Stimulated activated CD8-positive, alpha-beta memory T cell treated with anti-CD3 and anti-CD28 coated beads, Interleukin-4, amount 100 ng/mL, for 1 hour (primary cell): Measurements from ENCODE around the gene KIFAP3.
"Not testable (repeated sequence)": the region's sequence is repeated elsewhere in the genome, so short reads cannot be mapped to it uniquely, and the experiment has no call there.

Experiments
- DNase-seq, 2 donors: peaks; one replicate each; pipeline ENCODE4 v3.0.0-alpha.2; 2020; ENCODE audit warnings: low read depth in 2 of 2, low spot score in 1 of 2

The KIFAP3 gene

DNA sequence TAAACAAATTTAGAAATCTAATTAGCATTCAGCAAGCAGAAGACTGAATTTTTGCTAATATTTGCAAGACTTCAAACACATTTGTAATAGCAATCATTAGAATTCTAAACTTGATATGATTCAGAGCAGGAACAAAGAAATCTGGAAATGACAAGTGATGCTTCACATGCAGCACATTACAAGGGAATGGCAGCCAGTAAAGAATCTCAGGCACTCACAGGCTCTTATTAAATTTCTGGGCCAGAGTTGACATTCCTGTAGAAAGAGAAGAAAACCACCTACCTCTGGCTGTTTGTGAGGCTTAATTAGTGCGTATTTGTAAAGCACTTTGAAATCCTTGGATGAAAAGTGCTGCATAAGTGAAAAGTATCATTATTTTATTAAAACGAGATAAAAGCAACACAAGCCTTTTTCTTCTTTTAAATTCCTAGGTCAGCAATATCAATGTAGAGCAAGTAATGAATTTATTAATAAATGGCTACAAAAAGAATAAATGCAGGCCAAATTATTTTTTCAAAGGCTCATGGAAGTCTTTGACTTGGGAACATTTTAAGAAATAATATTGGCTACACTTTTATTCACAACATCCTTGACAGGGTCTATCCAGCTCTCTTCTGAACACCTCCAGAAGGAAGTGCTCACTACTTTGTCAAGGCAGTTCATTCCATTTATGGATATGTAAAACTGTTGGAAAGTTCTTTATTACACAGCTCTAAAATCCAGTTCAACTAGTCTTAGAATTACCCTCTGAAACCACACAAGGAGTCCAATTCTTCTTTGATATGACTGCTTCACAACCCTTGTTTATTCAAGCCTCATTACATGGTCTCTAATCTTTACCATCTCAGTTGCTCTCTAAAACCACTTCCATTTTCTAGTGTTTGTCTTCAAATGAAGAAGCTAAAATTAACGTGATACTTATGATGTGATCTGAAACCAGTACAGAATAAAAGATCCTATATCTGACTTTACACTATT is 148.7 kb downstream of the KIFAP3 start:
- no peak for DNase-seq

DNA sequence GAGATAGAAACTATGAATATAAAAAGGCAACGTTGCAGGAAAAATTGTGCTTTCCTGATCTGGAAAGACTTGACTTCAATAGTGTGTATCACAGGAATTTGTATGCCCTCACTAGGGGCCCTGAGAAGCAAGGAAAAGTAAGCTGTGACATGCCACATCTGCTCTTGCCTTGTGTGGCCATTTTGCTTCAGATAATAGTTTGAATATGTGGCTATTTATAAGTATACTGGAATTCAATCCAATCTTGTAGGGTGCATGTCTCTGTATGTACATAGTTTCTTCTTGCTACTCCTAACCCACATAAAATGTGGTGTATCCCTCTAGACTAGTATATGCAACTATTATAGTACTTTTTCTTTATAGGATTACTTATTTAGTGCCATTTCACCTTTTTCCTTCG is 149.7 kb downstream of the KIFAP3 start:
- no peak for DNase-seq

DNA sequence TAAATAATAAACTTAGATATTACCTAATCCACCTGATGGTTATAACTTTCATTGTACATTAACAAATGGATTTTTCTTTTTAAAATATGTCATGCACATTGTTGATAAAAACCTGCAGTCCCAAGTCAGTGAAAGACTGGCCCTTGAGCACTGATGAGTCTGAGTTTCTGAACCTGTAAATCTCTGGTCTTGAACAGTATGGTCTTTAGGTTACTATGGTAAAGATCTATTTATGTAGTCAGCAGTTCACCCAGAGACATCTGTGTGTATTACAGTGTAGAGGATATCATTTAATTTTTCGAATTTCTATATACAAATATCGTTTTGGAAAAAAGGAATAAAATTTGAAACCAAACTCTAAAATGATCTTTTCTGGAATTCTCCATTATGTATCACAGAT is 150.4 kb downstream of the KIFAP3 start:
- DNase-seq: no peak

- no peak for DNase-seq
These were observed 153.4 kb downstream of the KIFAP3 start for GRCh38 chr1:169921080-169921479.

DNA sequence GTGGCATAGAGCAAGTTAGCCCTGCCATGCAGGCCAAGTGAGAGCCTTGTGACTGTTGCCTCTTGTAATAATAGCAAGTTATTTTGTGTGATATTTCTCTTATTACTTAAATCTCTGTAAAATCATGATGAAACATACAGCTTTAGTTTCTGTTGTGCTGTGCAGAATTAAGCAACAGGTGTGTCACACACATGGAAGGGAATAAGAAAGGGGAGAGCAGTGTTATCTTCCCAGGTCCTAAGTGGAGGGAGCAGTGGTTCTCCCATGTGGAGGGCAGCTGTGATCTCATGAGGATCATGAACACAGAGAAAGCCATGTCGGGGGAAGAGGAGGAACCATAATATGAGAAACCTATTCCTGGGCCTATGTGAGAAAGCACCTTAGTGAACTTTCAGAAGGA is 155.6 kb downstream of the KIFAP3 start:
- DNase-seq: no peak

DNA sequence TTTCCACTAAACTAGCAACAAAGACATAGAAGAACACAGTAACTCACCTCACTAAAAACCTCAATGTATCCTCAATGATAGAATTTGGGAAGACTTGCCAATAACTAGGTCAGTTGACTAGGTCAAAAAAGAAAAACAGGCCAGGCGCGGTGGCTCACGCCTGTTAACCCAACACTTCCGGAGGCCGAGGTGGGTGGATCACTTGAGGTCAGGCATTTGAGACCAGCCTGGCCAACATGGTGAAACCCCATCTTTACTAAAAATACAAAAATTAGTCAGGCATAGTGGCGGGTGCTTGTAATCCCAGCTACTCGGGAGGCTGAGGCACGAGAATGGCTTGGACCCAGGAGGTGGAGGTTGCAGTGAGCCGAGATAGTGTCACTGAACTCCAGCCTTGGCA is 156.3 kb downstream of the KIFAP3 start:
- not testable (repeated sequence) for DNase-seq

DNA sequence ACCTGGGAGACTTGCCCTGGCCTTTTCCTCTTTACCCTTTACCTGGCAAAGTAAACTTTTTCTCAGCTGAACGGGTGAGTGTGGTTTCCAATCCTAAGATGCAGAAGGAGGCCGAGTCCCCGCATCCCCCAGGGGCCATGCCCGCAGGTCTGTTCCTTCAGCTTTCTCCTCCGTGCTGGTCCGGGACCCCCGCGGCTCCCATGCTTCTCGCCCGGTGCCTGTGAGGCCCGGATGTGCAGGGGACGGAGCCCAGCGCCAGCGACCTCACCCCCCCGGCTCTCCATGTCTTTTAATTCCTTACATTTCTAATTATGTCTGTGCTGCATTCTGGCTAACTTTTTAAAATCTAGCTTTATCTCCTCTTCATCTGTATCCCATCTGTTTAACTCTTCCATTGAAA is 159.3 kb downstream of the KIFAP3 start:
- no peak for DNase-seq

DNA sequence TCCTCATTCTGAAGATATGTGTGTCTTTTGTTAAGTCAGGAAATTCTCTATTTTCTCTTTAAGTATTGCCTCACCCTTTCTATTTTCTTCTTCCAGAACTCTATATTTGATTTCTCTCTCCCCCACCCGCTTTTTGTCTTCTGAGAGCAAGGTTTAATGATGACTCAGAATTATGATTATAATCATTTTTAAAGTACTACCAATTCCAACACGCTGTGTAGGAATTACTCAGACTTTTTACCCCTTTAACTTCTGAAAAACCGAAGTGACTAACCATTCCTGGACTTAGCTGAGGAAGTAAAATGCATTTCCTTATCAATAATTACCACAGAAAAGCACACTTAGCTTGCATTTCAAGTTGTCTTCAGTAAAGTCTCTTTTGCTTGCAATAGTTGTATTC is 160.0 kb downstream of the KIFAP3 start:
- DNase-seq: no peak

GRCh38 chr1:169909499-169909898 is 165.0 kb downstream of the KIFAP3 start:
- no peak for DNase-seq

GRCh38 chr1:169906938-169907337 is 167.6 kb downstream of the KIFAP3 start:
- no peak for DNase-seq

DNA sequence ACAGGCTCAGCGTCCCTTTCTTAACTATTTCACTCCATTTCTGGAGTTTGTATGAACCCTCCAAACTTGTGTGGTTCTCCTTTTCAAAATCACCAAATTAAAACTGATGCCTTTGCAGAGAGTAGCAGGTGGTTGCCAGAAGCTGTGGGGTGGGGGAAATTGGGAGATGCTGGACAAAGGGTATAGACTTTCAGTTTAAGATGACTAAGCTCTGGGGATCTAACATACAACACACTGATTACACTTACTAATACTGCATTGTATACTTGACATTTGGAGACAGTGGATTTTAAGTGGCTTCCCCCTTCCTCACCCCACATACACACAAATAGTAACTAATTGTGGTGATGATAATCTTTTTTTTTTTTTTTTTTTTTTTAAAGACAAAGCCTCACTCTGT is 169.7 kb downstream of the KIFAP3 start:
- DNase-seq: no peak

DNA sequence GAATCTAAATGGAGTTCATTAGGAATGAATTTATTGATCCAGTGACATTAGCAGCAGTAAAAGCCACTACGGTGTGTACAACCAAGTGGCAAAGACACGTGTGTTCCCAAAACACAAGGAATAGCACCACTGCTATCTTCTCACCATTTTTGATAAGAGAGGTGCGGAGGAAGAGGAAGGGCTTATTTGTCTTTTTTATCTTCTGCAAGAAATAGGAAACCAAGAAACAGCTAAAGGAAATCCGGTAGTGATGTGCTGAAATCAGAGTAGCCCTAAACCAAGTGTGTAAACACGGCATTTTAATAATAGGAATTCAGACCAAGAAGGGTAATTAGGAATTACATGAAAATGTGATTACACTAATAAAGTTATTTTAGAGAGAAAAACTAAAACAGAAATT is 171.7 kb downstream of the KIFAP3 start:
- DNase-seq: no peak

- DNase-seq: no peak
These were observed 173.4 kb downstream of the KIFAP3 start for GRCh38 chr1:169901115-169901514.

DNA sequence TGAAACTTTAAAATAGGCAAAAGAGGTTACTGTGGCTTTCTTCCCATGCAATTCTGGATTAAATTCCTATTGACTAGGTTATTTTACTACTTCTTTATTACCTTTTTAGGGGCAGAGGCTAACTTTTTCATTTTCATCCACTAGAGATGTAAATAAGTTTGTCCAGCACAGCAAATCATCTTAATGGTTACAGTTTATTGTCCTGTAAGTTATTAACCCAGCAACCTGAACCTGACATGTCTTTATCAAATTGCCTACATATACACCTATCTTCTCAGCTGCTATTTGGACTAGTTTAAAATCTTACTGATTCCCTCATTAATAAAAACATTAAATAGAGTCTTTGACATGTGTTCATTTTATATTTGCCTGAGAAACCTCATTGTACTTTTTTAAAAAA is 173.9 kb downstream of the KIFAP3 start:
- no peak for DNase-seq

DNA sequence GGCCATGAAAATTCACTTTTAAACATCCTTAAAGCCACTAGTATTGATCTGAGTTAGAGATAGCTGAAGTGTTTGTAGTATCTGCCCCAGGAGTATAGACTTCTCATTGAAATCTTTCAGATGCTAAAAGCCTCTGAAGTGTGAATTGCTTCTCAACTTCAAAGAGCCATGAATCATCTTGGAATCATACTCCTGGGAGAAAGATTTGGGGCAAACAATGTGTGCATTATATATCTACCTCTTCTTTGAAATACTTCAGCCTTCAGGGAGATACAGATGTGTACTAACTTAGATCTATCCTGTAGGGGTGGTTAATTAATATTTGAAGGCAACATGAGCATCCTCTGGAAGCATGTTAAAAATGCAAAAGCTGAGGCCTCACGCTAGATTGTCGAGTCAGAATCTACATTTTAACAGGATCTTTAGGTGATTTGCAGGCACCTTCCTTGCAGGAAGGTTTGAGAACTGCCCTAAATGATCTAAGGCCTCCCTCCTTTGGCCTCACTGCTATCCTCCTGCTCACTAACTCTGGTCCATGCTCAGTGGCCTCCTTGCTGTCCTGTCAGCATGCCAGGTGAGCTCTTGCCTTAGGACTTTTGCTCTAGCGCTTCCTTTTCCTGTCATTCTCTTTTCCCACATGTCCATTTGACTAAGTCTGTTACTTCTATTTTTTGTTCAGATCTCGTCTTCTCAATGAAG is 174.8 kb downstream of the KIFAP3 start:
- DNase-seq: no peak

GRCh38 chr1:169896013-169896412 is 178.5 kb downstream of the KIFAP3 start:
- DNase-seq: no peak

GRCh38 chr1:169894424-169895145 is 179.9 kb downstream of the KIFAP3 start:
- no peak for DNase-seq

GRCh38 chr1:169893645-169894423 is 180.7 kb downstream of the KIFAP3 start, which contains the start of gene SCYL3:
TSS of gene SCYL3 (minus strand) at chr1:169893896. CDS start at chr1:169888840, 5,056 bp downstream.
- peak; percentile 77 for DNase-seq

- no peak for DNase-seq
These were observed 181.4 kb downstream of the KIFAP3 start for GRCh38 chr1:169892927-169893644.
